UCSD-AML1 (cell line): ENCODE data around the gene ATAD3B.
"Not testable (repeated sequence)": the region's sequence is repeated elsewhere in the genome, so short reads cannot be mapped to it uniquely, and the experiment has no call there.

Experiments used
- DNase-seq: peaks from one replicate; lab custom pipeline; 2025; ENCODE audit not compliant: unreplicated experiment; lab: John Stamatoyannopoulos, UW

Gene ATAD3B

GRCh38 chr1:1529936-1530335 lies 58.4 kb downstream of the ATAD3B start:
- no peak for DNase-seq

GRCh38 chr1:1531947-1532346 lies 60.4 kb downstream of the ATAD3B start:
- no peak for DNase-seq

GRCh38 chr1:1533176-1533893 lies 61.8 kb downstream of the ATAD3B start:
- not testable (repeated sequence) for DNase-seq

- DNase-seq = not testable (repeated sequence)
These were observed 62.3 kb downstream of the ATAD3B start for GRCh38 chr1:1533894-1534291.

GRCh38 chr1:1534401-1535154 lies 63.0 kb downstream of the ATAD3B start:
- DNase-seq = no peak

GRCh38 chr1:1535201-1536018 lies 63.8 kb downstream of the ATAD3B start:
- no peak for DNase-seq

- DNase-seq = no peak
These were observed 64.7 kb downstream of the ATAD3B start for GRCh38 chr1:1536019-1536937.

GRCh38 chr1:1536938-1537546 lies 65.5 kb downstream of the ATAD3B start:
- no peak for DNase-seq

- no peak for DNase-seq
These were observed 66.2 kb downstream of the ATAD3B start for GRCh38 chr1:1537626-1538250.

- DNase-seq = no peak
These were observed 66.8 kb downstream of the ATAD3B start for GRCh38 chr1:1538334-1538733.

- no peak for DNase-seq
These were observed 67.4 kb downstream of the ATAD3B start for GRCh38 chr1:1538989-1539309.

GRCh38 chr1:1539310-1540089 lies 67.9 kb downstream of the ATAD3B start:
- DNase-seq = no peak

GRCh38 chr1:1540090-1540817 lies 68.7 kb downstream of the ATAD3B start, which contains the start of gene TMEM240:
TMEM240 (minus strand) TSS chr1:1540624; CDS start chr1:1540346, 278 bp downstream.
- no peak for DNase-seq

- no peak for DNase-seq
These were observed 69.5 kb downstream of the ATAD3B start for GRCh38 chr1:1540818-1541628.

- DNase-seq = no peak
These were observed 70.6 kb downstream of the ATAD3B start for GRCh38 chr1:1541956-1542765.
